SK-N-SH treated with all-trans-retinoic acid at 6 μM for 48 hours (cell line): ENCODE results near the gene ABHD17B.

Experiments used
- ATAC-seq: fragments of 200-7000 bp; cut with Tn5 transposase; 3 replicates; pipeline ENCODE4 v1.9.1; 2020; ENCODE audit warnings: mild to moderate bottlenecking, moderate library complexity
- ARNTL ChIP-seq: fragments of 450-650 bp; formaldehyde crosslinking; IDR thresholded peaks from 2 replicates; pipeline ENCODE4 v1.5.0; 2020; ENCODE audit warnings: low read depth, mild to moderate bottlenecking, moderate library complexity, borderline replicate concordance
- BACH2 ChIP-seq: fragments of 250-450 bp; sonication (Bioruptor Pico); IDR thresholded peaks from 2 replicates; pipeline ENCODE4 v1.9.0; 2021; ENCODE audit warnings: mild to moderate bottlenecking, borderline replicate concordance
- CSRNP3 ChIP-seq: fragments of 250-450 bp; sonication (Bioruptor Pico); IDR thresholded peaks from 2 replicates; pipeline ENCODE4 v1.5.1; 2021; ENCODE audit warnings: mild to moderate bottlenecking, moderate library complexity
- GLIS3 ChIP-seq: fragments of 250-450 bp; sonication (Bioruptor Pico); IDR thresholded peaks from 2 replicates; pipeline ENCODE4 v1.5.0; 2020; ENCODE audit warnings: mild to moderate bottlenecking, moderate library complexity
- ISL1 ChIP-seq: fragments of 250-450 bp; sonication (Bioruptor Pico); IDR thresholded peaks from 2 replicates; pipeline ENCODE4 v2.1.2; 2022; ENCODE audit warnings: mild to moderate bottlenecking, moderate library complexity
- OSR1 ChIP-seq: fragments of 250-450 bp; sonication (Bioruptor Pico); IDR thresholded peaks from 2 replicates; pipeline ENCODE4 v1.8.0; 2022; ENCODE audit warnings: moderate library complexity, mild to moderate bottlenecking, inconsistent platforms
- PATZ1 ChIP-seq: fragments of 250-450 bp; sonication (Bioruptor Pico); IDR thresholded peaks from 2 replicates; pipeline ENCODE4 v1.8.0; 2020; ENCODE audit warnings: mild to moderate bottlenecking, moderate library complexity, borderline replicate concordance
- POU6F1 ChIP-seq: fragments of 250-450 bp; sonication (Bioruptor Pico); IDR thresholded peaks from 2 replicates; pipeline ENCODE4 v1.8.0; 2021; ENCODE audit warnings: low read depth, mild to moderate bottlenecking, moderate library complexity, borderline replicate concordance
- PPARA ChIP-seq: fragments of 250-450 bp; sonication (Bioruptor Pico); IDR thresholded peaks from 2 replicates; pipeline ENCODE4 v1.5.0; 2020; ENCODE audit warnings: mild to moderate bottlenecking, borderline replicate concordance
- RARB ChIP-seq: fragments of 250-450 bp; sonication (Bioruptor Pico); IDR thresholded peaks from 2 replicates; pipeline ENCODE4 v1.8.0; 2021; ENCODE audit warnings: mild to moderate bottlenecking, moderate library complexity
- SNAI2 ChIP-seq: fragments of 250-450 bp; sonication (Bioruptor Pico); IDR thresholded peaks from 2 replicates; pipeline ENCODE4 v1.5.0; 2020; ENCODE audit warnings: mild to moderate bottlenecking, moderate library complexity
- TCF4 ChIP-seq: fragments of 250-450 bp; sonication (Bioruptor Pico); IDR thresholded peaks from 2 replicates; pipeline ENCODE4 v1.8.0; 2021; ENCODE audit warnings: mild to moderate bottlenecking, moderate library complexity, borderline replicate concordance
- TOX ChIP-seq: fragments of 250-450 bp; sonication (Bioruptor Pico); IDR thresholded peaks from 2 replicates; pipeline ENCODE4 v1.8.0; 2021; ENCODE audit warnings: mild to moderate bottlenecking, moderate library complexity, borderline replicate concordance
- ZFP3 ChIP-seq: fragments of 250-450 bp; sonication (Bioruptor Pico); IDR thresholded peaks from 2 replicates; pipeline ENCODE4 v1.5.0; 2020; ENCODE audit warnings: mild to moderate bottlenecking, moderate library complexity
- ZFP30 ChIP-seq: fragments of 450-650 bp; formaldehyde crosslinking; IDR thresholded peaks from 2 replicates; pipeline ENCODE4 v1.5.0; 2022; ENCODE audit warnings: mild to moderate bottlenecking, moderate library complexity
- ZNF8 ChIP-seq: fragments of 450-650 bp; formaldehyde crosslinking; IDR thresholded peaks from 2 replicates; pipeline ENCODE4 v1.5.0; 2020; ENCODE audit warnings: mild to moderate bottlenecking, moderate library complexity
- TF ChIP-seq, protein P1 (sequence below): fragments of 250-450 bp; sonication (Bioruptor Pico); IDR thresholded peaks from 2 replicates; pipeline ENCODE4 v1.5.0; 2020; ENCODE audit warnings: mild to moderate bottlenecking, moderate library complexity
- TF ChIP-seq, protein P2 (sequence below): fragments of 250-450 bp; sonication (Bioruptor Pico); IDR thresholded peaks from 2 replicates; pipeline ENCODE4 v1.5.1; 2020; ENCODE audit warnings: low read depth, mild to moderate bottlenecking, moderate library complexity

The ABHD17B gene

DNA sequence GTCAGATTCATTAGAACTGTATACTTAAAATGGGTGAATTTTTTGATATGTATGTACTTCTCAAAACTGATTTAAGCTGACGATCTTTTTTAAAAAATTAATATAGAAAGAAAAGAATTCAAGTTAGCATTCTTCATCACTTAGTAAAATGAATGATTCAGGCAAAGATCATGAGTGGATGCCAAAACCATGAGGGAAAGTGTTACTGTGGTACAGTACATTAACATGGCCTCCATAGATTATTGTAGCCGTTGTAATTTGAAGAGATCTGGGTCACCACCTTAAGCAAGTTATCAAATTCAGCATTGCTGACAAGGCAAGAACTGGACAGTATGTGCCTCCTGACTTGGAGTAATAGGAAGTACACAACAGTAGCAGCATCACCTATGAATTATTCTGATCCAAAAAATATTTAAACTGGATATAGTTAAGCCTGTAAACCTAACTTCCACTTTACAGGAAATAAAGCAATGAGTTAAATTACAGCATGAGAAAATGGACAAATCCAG, 30.1 kb upstream of the ABHD17B start (continued):
- TF ChIP-seq CSRNP3 (CRISPR knock-in tag) (no peak), ZNF8 (CRISPR knock-in tag) (no peak)
- TF ChIP-seq, all 23 proteins: peak for 0

- no peak for ATAC-seq
- TF ChIP-seq ZNF8 (CRISPR knock-in tag), result no peak
- TF ChIP-seq ZFP30 (CRISPR knock-in tag), result no peak
- TF ChIP-seq BACH2 (CRISPR knock-in tag), result no peak
- no peak for TF ChIP-seq RARB (CRISPR knock-in tag)
- TF ChIP-seq OSR1 (CRISPR knock-in tag), result no peak
- TF ChIP-seq, all 23 proteins: peak for 0
Measured at GRCh38 chr9:71937898-71938297, 26.9 kb upstream of the ABHD17B start.

- no peak for ATAC-seq
- TF ChIP-seq TCF4 (CRISPR knock-in tag) (no peak), SNAI2 (CRISPR knock-in tag) (no peak), ARNTL (CRISPR knock-in tag) (no peak), RARB (CRISPR knock-in tag) (no peak), PATZ1 (CRISPR knock-in tag) (no peak), TOX (no peak), GLIS3 (CRISPR knock-in tag) (no peak), ZFP30 (CRISPR knock-in tag) (no peak), ISL1 (no peak), POU6F1 (CRISPR knock-in tag) (no peak), ZFP3 (CRISPR knock-in tag) (no peak), PPARA (no peak), CSRNP3 (CRISPR knock-in tag) (no peak), BACH2 (CRISPR knock-in tag) (no peak), OSR1 (CRISPR knock-in tag) (no peak)
- TF ChIP-seq, protein P1, sequence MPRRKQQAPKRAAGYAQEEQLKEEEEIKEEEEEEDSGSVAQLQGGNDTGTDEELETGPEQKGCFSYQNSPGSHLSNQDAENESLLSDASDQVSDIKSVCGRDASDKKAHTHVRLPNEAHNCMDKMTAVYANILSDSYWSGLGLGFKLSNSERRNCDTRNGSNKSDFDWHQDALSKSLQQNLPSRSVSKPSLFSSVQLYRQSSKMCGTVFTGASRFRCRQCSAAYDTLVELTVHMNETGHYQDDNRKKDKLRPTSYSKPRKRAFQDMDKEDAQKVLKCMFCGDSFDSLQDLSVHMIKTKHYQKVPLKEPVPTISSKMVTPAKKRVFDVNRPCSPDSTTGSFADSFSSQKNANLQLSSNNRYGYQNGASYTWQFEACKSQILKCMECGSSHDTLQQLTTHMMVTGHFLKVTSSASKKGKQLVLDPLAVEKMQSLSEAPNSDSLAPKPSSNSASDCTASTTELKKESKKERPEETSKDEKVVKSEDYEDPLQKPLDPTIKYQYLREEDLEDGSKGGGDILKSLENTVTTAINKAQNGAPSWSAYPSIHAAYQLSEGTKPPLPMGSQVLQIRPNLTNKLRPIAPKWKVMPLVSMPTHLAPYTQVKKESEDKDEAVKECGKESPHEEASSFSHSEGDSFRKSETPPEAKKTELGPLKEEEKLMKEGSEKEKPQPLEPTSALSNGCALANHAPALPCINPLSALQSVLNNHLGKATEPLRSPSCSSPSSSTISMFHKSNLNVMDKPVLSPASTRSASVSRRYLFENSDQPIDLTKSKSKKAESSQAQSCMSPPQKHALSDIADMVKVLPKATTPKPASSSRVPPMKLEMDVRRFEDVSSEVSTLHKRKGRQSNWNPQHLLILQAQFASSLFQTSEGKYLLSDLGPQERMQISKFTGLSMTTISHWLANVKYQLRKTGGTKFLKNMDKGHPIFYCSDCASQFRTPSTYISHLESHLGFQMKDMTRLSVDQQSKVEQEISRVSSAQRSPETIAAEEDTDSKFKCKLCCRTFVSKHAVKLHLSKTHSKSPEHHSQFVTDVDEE (CRISPR knock-in tag), result no peak
- TF ChIP-seq, protein P2, sequence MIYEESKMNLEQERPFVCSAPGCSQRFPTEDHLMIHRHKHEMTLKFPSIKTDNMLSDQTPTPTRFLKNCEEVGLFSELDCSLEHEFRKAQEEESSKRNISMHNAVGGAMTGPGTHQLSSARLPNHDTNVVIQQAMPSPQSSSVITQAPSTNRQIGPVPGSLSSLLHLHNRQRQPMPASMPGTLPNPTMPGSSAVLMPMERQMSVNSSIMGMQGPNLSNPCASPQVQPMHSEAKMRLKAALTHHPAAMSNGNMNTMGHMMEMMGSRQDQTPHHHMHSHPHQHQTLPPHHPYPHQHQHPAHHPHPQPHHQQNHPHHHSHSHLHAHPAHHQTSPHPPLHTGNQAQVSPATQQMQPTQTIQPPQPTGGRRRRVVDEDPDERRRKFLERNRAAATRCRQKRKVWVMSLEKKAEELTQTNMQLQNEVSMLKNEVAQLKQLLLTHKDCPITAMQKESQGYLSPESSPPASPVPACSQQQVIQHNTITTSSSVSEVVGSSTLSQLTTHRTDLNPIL (CRISPR knock-in tag), result no peak
Measured at GRCh38 chr9:71937070-71937625, 26.2 kb upstream of the ABHD17B start.
